IMR-90 (cell line): Measurements from ENCODE around the gene FGF21. TPM values are rescaled to one million over a fixed set of nuclear protein-coding genes. Genes with fewer than 3 reads are reported as not detected.
"Not testable (repeated sequence)": the region's sequence is repeated elsewhere in the genome, so short reads cannot be mapped to it uniquely, and the experiment has no call there.

ENCODE experiments used
- ATAC-seq: fragments of 200-7000 bp; cut with Tn5 transposase; 2 replicates; pipeline ENCODE4 v1.9.1; 2020; ENCODE audit warnings: low read depth, mild to moderate bottlenecking, moderate library complexity
- BruUV-seq: library from RNA; stranded (reverse); fragments of 400-500 nt; replicated peaks from 2 replicates; lab custom pipeline; 2021; lab: Mats Ljungman, UMichigan
- CTCF ChIA-PET: fragments of 300-600 bp; formaldehyde crosslinking; extraction: SDS; loops from one replicate; lab custom pipeline; 2021; ENCODE audit warnings: antibody characterized with exemption; lab: Yijun Ruan, JAX
- POLR2A ChIA-PET: fragments of 300-600 bp; sonication (Branson Sonifier 250); formaldehyde crosslinking; loops from one replicate; lab custom pipeline; 2022; ENCODE audit warnings: antibody characterized with exemption; ENCODE audit not compliant: unreplicated experiment; lab: Charles Lee
- DNase-seq: peaks from one replicate; pipeline ENCODE4 v3.0.0; 2013
- H2AFZ ChIP-seq: replicated peaks from 2 replicates; pipeline ENCODE3; 2013; ENCODE audit warnings: low read length, mild to moderate bottlenecking; ENCODE audit not compliant: poor library complexity
- H2AK5ac ChIP-seq: 2 replicates; pipeline ENCODE4 v1.6.1; 2013; ENCODE audit warnings: low read depth, low read length, inconsistent platforms
- H2AK9ac ChIP-seq: replicated peaks from 2 replicates; pipeline ENCODE3; 2013; ENCODE audit warnings: mild to moderate bottlenecking, low read depth, low read length, moderate library complexity; ENCODE audit not compliant: poor library complexity
- H2BK120ac ChIP-seq: 2 replicates; pipeline ENCODE4 v1.6.1; 2013; ENCODE audit warnings: low read depth, low read length, inconsistent platforms
- H2BK15ac ChIP-seq: 3 replicates; pipeline ENCODE4 v1.6.1; 2013; ENCODE audit warnings: low read depth, low read length, inconsistent platforms
- H2BK20ac ChIP-seq: 2 replicates; pipeline ENCODE4 v1.6.1; 2013; ENCODE audit warnings: low read depth, mild to moderate bottlenecking, inconsistent platforms, low read length, moderate library complexity
- H2BK5ac ChIP-seq: 2 replicates; pipeline ENCODE4 v1.6.1; 2013; ENCODE audit warnings: mild to moderate bottlenecking, low read depth, low read length, inconsistent platforms; ENCODE audit not compliant: poor library complexity, severe bottlenecking
- H3K14ac ChIP-seq: replicated peaks from 2 replicates; pipeline ENCODE4 v1.6.1; 2013; ENCODE audit warnings: low read depth, low read length, inconsistent platforms
- H3K18ac ChIP-seq: 2 replicates; pipeline ENCODE4 v1.6.1; 2013; ENCODE audit warnings: low read depth, low read length, control low read depth
- H3K23ac ChIP-seq: 2 replicates; pipeline ENCODE4 v1.6.1; 2013; ENCODE audit warnings: low read depth, low read length, inconsistent platforms
- H3K27ac ChIP-seq: 2 replicates; pipeline ENCODE4 v1.5.1; 2013; ENCODE audit warnings: mild to moderate bottlenecking, control low read depth, low read length; ENCODE audit not compliant: insufficient read depth
- H3K27me3 ChIP-seq: 2 replicates; pipeline ENCODE4 v1.6.1; 2013; ENCODE audit warnings: low read length; ENCODE audit not compliant: control insufficient read depth, insufficient read depth
- H3K36me3 ChIP-seq: 2 replicates; pipeline ENCODE4 v1.6.1; 2013; ENCODE audit warnings: low read length, mixed read lengths; ENCODE audit not compliant: control insufficient read depth, insufficient read depth
- H3K4ac ChIP-seq: 2 replicates; pipeline ENCODE4 v1.6.1; 2013; ENCODE audit warnings: low read depth, low read length, inconsistent platforms
- H3K4me1 ChIP-seq: 2 replicates; pipeline ENCODE4 v1.6.1; 2013; ENCODE audit warnings: low read length, mixed read lengths; ENCODE audit not compliant: control insufficient read depth, insufficient read depth
- H3K4me2 ChIP-seq: 2 replicates; pipeline ENCODE4 v1.6.1; 2013; ENCODE audit warnings: low read depth, mild to moderate bottlenecking, control low read depth, low read length, moderate library complexity
- H3K4me3 ChIP-seq: 2 replicates; pipeline ENCODE4 v1.5.1; 2013; ENCODE audit warnings: low read depth, mild to moderate bottlenecking, control low read depth, low read length, moderate library complexity; ENCODE audit not compliant: insufficient read depth
- H3K56ac ChIP-seq: 2 replicates; pipeline ENCODE4 v1.6.1; 2013; ENCODE audit warnings: low read length, inconsistent platforms; ENCODE audit not compliant: insufficient read depth; ENCODE audit errors: extremely low read depth
- H3K79me1 ChIP-seq, 2 experiments: 2 replicates each; pipeline ENCODE4 v1.6.1; 2013; ENCODE audit warnings: low read length in 2 of 2, inconsistent platforms in 1 of 2, low read depth in 1 of 2
- H3K9ac ChIP-seq: 2 replicates; pipeline ENCODE4 v1.6.1; 2013; ENCODE audit warnings: low read depth, low read length, control low read depth
- H3K9me1 ChIP-seq: 2 replicates; pipeline ENCODE4 v1.6.1; 2013; ENCODE audit warnings: low read length, inconsistent platforms; ENCODE audit not compliant: insufficient read depth
- H3K9me3 ChIP-seq: 2 replicates; pipeline ENCODE4 v1.6.1; 2013; ENCODE audit warnings: low read length; ENCODE audit not compliant: control insufficient read depth, insufficient read depth
- H4K20me1 ChIP-seq: 2 replicates; pipeline ENCODE4 v1.6.1; 2013; ENCODE audit warnings: low read length, inconsistent platforms; ENCODE audit not compliant: insufficient read depth
- H4K5ac ChIP-seq: 2 replicates; pipeline ENCODE4 v1.6.1; 2013; ENCODE audit warnings: mild to moderate bottlenecking, low read depth, low read length, control low read depth
- H4K8ac ChIP-seq, 2 experiments: 2 replicates each; pipeline ENCODE4 v1.6.1; 2013; ENCODE audit warnings: low read depth in 2 of 2, low read length in 2 of 2, control low read depth in 1 of 2, inconsistent platforms in 1 of 2
- H4K91ac ChIP-seq: 2 replicates; pipeline ENCODE4 v1.6.1; 2013; ENCODE audit warnings: low read depth, low read length, inconsistent platforms; ENCODE audit not compliant: insufficient read depth
- FOS ChIP-seq: fragments of 150-350 bp; IDR thresholded peaks from 2 replicates; pipeline ENCODE4 v1.6.1; 2016; ENCODE audit warnings: low read depth, low read length
- WGBS, 2 experiments: methylation state at CpG; one replicate each; pipeline versions ENCODE4 v1.1.5 to v1.1.7; 2013; ENCODE audit warnings: missing lambda C conversion rate in 2 of 2; ENCODE audit not compliant: insufficient read length in 1 of 2; ENCODE audit errors: extremely low coverage in 2 of 2; 5-methylcytosine and 5-hydroxymethylcytosine counted together
- dilution Hi-C: fragments of 300-500 bp; cut with HindIII; formaldehyde crosslinking; loops from one replicate; pipeline ENCODE4 v1.14.3; 2018; ENCODE audit warnings: low sequenced_read_pairs; ENCODE audit not compliant: unreplicated experiment
- in situ Hi-C: fragments of 300-500 bp; cut with MboI; formaldehyde crosslinking; loops from 3 replicates; pipeline ENCODE4 v1.14.3; 2019; ENCODE audit warnings: low sequenced_read_pairs, inconsistent platforms, mixed read lengths
- intact Hi-C: fragments of 100-400 bp; cut with micrococcal nuclease; formaldehyde crosslinking; loops from 2 replicates; pipeline ENCODE4 v1.10.0; 2022
- polyA plus RNA-seq, 3 experiments: library from polyadenylated mRNA; depleted of rRNA; stranded (reverse); fragments of >200 nt; gene quantifications; 2 replicates each; pipeline ENCODE4 v1.2.3, GENCODE V29; 2012; ENCODE audit warnings: low replicate concordance in 1 of 3
- total RNA-seq: library from RNA; depleted of rRNA; stranded (reverse); fragments of >200 nt; gene quantifications from 2 replicates; pipeline ENCODE4 v1.2.3, GENCODE V29; 2012
- TF ChIP-seq, protein P1 (sequence below): conservative IDR thresholded peaks from 2 replicates; pipeline ENCODE4 v1.5.1; 2012; ENCODE audit warnings: mild to moderate bottlenecking, low read depth, low read length, improper control_type of control experiment

Gene FGF21
- total and polyA plus RNA-seq, 2 of the 4 experiments (the other 2 are of a cell fraction) = not detected

DNA sequence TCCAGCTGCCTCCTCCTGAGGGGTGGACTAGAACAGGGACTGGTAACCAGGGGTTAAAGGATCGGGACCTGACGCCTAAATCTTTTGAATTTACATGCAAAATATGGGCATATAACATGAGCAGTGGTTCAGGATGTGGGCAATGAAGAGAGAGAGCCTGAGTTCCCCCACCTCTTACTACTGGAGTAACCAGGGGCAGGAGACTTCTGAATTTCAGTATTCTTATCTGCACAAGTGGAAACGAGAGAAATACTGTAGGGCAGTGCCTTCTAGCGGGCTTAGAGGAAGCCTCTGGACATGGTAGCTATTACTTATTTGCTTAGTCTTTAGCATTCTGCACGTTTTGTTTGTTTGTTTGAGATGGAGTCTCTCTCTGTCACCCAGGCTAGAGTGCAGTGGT is 29.2 kb downstream of the FGF21 start:
- in situ Hi-C loops = no loop called here
- peaks cover 6% of the 10 kb centered on the region for H3K27me3 ChIP-seq
- no peak overlapping the region for H4K8ac ChIP-seq

DNA sequence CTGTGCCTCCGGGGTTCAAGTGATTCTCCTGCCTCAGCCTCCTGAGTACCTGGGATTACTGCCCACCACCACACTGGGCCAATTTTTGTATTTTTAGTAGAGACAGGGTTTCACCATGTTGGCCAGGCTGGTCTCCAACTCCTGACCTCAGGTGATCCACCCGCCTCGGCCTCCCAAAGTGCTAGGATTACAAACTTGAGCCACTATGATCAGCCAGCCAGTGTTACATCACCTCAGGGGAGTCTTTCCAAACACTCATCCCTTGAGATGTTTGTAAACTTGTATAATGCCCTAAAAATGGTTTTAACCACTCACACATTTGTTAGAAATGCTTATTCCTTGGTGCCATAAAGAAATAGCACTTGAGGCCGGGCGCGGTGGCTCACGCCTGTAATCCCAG is 31.1 kb downstream of the FGF21 start:
- H3K14ac ChIP-seq, POLR2A ChIA-PET, H2BK5ac ChIP-seq, H2AK9ac ChIP-seq, H4K91ac ChIP-seq, H3K23ac ChIP-seq, H2AFZ ChIP-seq, DNase-seq, H2BK120ac ChIP-seq, H3K4me2 ChIP-seq, H4K8ac ChIP-seq, H2AK5ac ChIP-seq, BruUV-seq, in situ Hi-C loops, dilution Hi-C loops, H3K27me3 ChIP-seq, H4K5ac ChIP-seq, H3K18ac ChIP-seq, H4K20me1 ChIP-seq, H3K36me3 ChIP-seq, ATAC-seq, H3K79me1 ChIP-seq, H3K4ac ChIP-seq, H2BK20ac ChIP-seq, H3K4me3 ChIP-seq, H2BK15ac ChIP-seq, H3K4me1 ChIP-seq, H3K9ac ChIP-seq, H3K9me3 ChIP-seq, H3K27ac ChIP-seq, H3K9me1 ChIP-seq, H3K56ac ChIP-seq: not testable (repeated sequence)
- WGBS, 2 experiments = no CpG with 5 or more reads among the region's 7 CpGs
- CTCF ChIA-PET = interaction anchor here (1.1 kb wide), 1 partner anchor 9 kb away, joined by 6 read pairs; no protein-coding TSS in a partner anchor
- intact Hi-C loops = loop anchor here (10.0 kb wide), 1 partner anchor 438 kb away; no protein-coding TSS in a partner anchor

More for the DNA sequence above, 29.2 kb downstream of the FGF21 start:
- intact Hi-C loops = loop anchor here (2.0 to 10.0 kb wide), 3 partner anchors 107 to 440 kb away; partner anchors contain the start of gene CA11
- H4K20me1 ChIP-seq = no peaks in the 10 kb centered on the region
- no peak overlapping the region for H2AK5ac ChIP-seq
- dilution Hi-C loops = no loop called here
- TF ChIP-seq, protein P1, sequence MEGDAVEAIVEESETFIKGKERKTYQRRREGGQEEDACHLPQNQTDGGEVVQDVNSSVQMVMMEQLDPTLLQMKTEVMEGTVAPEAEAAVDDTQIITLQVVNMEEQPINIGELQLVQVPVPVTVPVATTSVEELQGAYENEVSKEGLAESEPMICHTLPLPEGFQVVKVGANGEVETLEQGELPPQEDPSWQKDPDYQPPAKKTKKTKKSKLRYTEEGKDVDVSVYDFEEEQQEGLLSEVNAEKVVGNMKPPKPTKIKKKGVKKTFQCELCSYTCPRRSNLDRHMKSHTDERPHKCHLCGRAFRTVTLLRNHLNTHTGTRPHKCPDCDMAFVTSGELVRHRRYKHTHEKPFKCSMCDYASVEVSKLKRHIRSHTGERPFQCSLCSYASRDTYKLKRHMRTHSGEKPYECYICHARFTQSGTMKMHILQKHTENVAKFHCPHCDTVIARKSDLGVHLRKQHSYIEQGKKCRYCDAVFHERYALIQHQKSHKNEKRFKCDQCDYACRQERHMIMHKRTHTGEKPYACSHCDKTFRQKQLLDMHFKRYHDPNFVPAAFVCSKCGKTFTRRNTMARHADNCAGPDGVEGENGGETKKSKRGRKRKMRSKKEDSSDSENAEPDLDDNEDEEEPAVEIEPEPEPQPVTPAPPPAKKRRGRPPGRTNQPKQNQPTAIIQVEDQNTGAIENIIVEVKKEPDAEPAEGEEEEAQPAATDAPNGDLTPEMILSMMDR = 0 out of 2 replicates have a peak, but pooled peaks have one; percentile 14
- no peak for TF ChIP-seq FOS
- CTCF ChIA-PET = interaction anchor here (0.6 to 1.1 kb wide), 2 partner anchors 11 to 128 kb away, joined by 3 read pairs; no protein-coding TSS in a partner anchor
- no peaks in the 10 kb centered on the region for H3K36me3 ChIP-seq
- H3K18ac ChIP-seq = no peak overlapping the region
- H2AFZ ChIP-seq = no peak overlapping the region
- no peaks in the 10 kb centered on the region for H3K9me1 ChIP-seq
- no peak overlapping the region for H2BK120ac ChIP-seq
- H3K79me1 ChIP-seq = no peaks in the 10 kb centered on the region
- no peak overlapping the region for H3K14ac ChIP-seq
- ATAC-seq = no peak
- no peak overlapping the region for H3K4me2 ChIP-seq
- no peak overlapping the region for H4K91ac ChIP-seq
- H3K23ac ChIP-seq = no peak overlapping the region
- no peaks in the 10 kb centered on the region for H3K9me3 ChIP-seq
- no peak overlapping the region for H2BK15ac ChIP-seq
- no peak overlapping the region for H3K4ac ChIP-seq
- H2BK5ac ChIP-seq = no peak overlapping the region
- no peak overlapping the region for H2BK20ac ChIP-seq
- H3K9ac ChIP-seq = no peak overlapping the region
- POLR2A ChIA-PET = no interaction called here
- no peak overlapping the region for H3K27ac ChIP-seq
- BruUV-seq = no TSS peak
- H3K4me1 ChIP-seq = peaks cover 5% of the 10 kb centered on the region
- H3K56ac ChIP-seq = no peak overlapping the region
- 0% methylated on average over 1 of the region's 5 CpGs; no CpG with 5 or more reads in 1 of the 2 experiments for WGBS, 2 experiments
- H2AK9ac ChIP-seq = no peak overlapping the region
- no peak overlapping the region for H4K5ac ChIP-seq
- no peak for DNase-seq
- H3K4me3 ChIP-seq = no peak overlapping the region
